ENCODE measurements around the gene YJEFN3.

Gene YJEFN3

GRCh38 chr19:19505669-19506326 is 22.9 kb upstream of the YJEFN3 start:
- no peaks in the 10 kb centered on the region for H3K4me1 Mint-ChIP-seq
- H3K9me3 Mint-ChIP-seq = no peaks in the 10 kb centered on the region
- peaks cover 34% of the 10 kb centered on the region for H3K36me3 Mint-ChIP-seq (ENCODE audit: low read depth)
- no peak for DNase-seq
- ATAC-seq = no peak
- no peaks in the 10 kb centered on the region for H3K27me3 Mint-ChIP-seq
- no peak overlapping the region for H3K4me3 Mint-ChIP-seq
- H3K27ac Mint-ChIP-seq = no peak overlapping the region

GRCh38 chr19:19506592-19506991 is 22.1 kb upstream of the YJEFN3 start:
- Mint-ChIP-seq H3K4me1 (no peaks in the 10 kb centered on the region), H3K27ac (no peak overlapping the region), H3K27me3 (no peaks in the 10 kb centered on the region), H3K36me3 (ENCODE audit: low read depth) (peaks cover 30% of the 10 kb centered on the region), H3K4me3 (no peak overlapping the region), H3K9me3 (no peaks in the 10 kb centered on the region)
- ATAC-seq (no peak), DNase-seq (no peak)

- ATAC-seq = no peak
- DNase-seq = no peak
- no peak overlapping the region for H3K27ac Mint-ChIP-seq
- no peaks in the 10 kb centered on the region for H3K9me3 Mint-ChIP-seq
- no peak overlapping the region for H3K4me3 Mint-ChIP-seq
- peaks cover 23% of the 10 kb centered on the region for H3K36me3 Mint-ChIP-seq (ENCODE audit: low read depth)
- no peaks in the 10 kb centered on the region for H3K27me3 Mint-ChIP-seq
- no peaks in the 10 kb centered on the region for H3K4me1 Mint-ChIP-seq
Observed at GRCh38 chr19:19507354-19507753, 21.4 kb upstream of the YJEFN3 start.

GRCh38 chr19:19508217-19508616 is 20.5 kb upstream of the YJEFN3 start:
- Mint-ChIP-seq H3K27ac (no peak overlapping the region), H3K9me3 (no peaks in the 10 kb centered on the region), H3K4me1 (no peaks in the 10 kb centered on the region), H3K27me3 (no peaks in the 10 kb centered on the region), H3K4me3 (no peak overlapping the region), H3K36me3 (ENCODE audit: low read depth) (peaks cover 19% of the 10 kb centered on the region)
- DNase-seq = no peak
- no peak for ATAC-seq

- no peak overlapping the region for H3K27ac Mint-ChIP-seq
- H3K4me3 Mint-ChIP-seq = no peak overlapping the region
- peaks cover 11% of the 10 kb centered on the region for H3K36me3 Mint-ChIP-seq (ENCODE audit: low read depth)
- ATAC-seq (no peak), DNase-seq (no peak)
- no peaks in the 10 kb centered on the region for H3K27me3 Mint-ChIP-seq
- H3K4me1 Mint-ChIP-seq = peaks cover 1% of the 10 kb centered on the region
- H3K9me3 Mint-ChIP-seq = no peaks in the 10 kb centered on the region
Observed at GRCh38 chr19:19510432-19510831, 18.3 kb upstream of the YJEFN3 start.

GRCh38 chr19:19513682-19514081 is 15.0 kb upstream of the YJEFN3 start:
- Mint-ChIP-seq H3K4me3 (no peak overlapping the region), H3K36me3 (ENCODE audit: low read depth) (peaks cover 5% of the 10 kb centered on the region), H3K4me1 (peaks cover 22% of the 10 kb centered on the region), H3K9me3 (no peaks in the 10 kb centered on the region), H3K27ac (no peak overlapping the region), H3K27me3 (no peaks in the 10 kb centered on the region)
- no peak for ATAC-seq
- no peak for DNase-seq

- Mint-ChIP-seq H3K4me1 (peaks cover 24% of the 10 kb centered on the region), H3K27ac (no peak overlapping the region), H3K9me3 (no peaks in the 10 kb centered on the region), H3K27me3 (no peaks in the 10 kb centered on the region), H3K4me3 (peak overlapping the region; percentile 46), H3K36me3 (ENCODE audit: low read depth) (peaks cover 7% of the 10 kb centered on the region)
- ATAC-seq (no peak), DNase-seq (peak; percentile 31)
Observed at GRCh38 chr19:19514215-19514657, 14.5 kb upstream of the YJEFN3 start.

- Mint-ChIP-seq H3K4me1 (peaks cover 27% of the 10 kb centered on the region), H3K36me3 (ENCODE audit: low read depth) (peaks cover 13% of the 10 kb centered on the region), H3K27ac (peak within 1 kb of the TSS; percentile 92), H3K27me3 (no peaks in the 10 kb centered on the region), H3K4me3 (peak within 1 kb of the TSS; percentile 92), H3K9me3 (no peaks in the 10 kb centered on the region)
- no peak for ATAC-seq
- no peak for DNase-seq
Observed at GRCh38 chr19:19514881-19515641, 13.7 kb upstream of the YJEFN3 start, which contains the start of gene TSSK6. Gene TSSK6, minus strand, starts transcription at chr19:19515548. Its CDS starts 121 bp downstream, at chr19:19515427.

GRCh38 chr19:19515642-19516519 is 12.8 kb upstream of the YJEFN3 start, which contains the start of gene NDUFA13:
Gene NDUFA13, plus strand, starts transcription at chr19:19516225. Its CDS starts 14 bp downstream, at chr19:19516239.
- Mint-ChIP-seq H3K4me3 (peak within 1 kb of the TSS; percentile 92), H3K9me3 (no peaks in the 10 kb centered on the region), H3K36me3 (ENCODE audit: low read depth) (peaks cover 20% of the 10 kb centered on the region), H3K27me3 (no peaks in the 10 kb centered on the region), H3K4me1 (peaks cover 33% of the 10 kb centered on the region), H3K27ac (peak within 1 kb of the TSS; percentile 92)
- ATAC-seq (peak; percentile 92), DNase-seq (peak; percentile 95)

GRCh38 chr19:19517235-19517619 is 11.5 kb upstream of the YJEFN3 start:
- Mint-ChIP-seq H3K27ac (peak overlapping the region; percentile 92), H3K9me3 (no peaks in the 10 kb centered on the region), H3K4me3 (peak overlapping the region; percentile 92), H3K36me3 (ENCODE audit: low read depth) (peaks cover 22% of the 10 kb centered on the region), H3K27me3 (no peaks in the 10 kb centered on the region), H3K4me1 (peaks cover 37% of the 10 kb centered on the region)
- ATAC-seq = no peak
- DNase-seq = no peak

GRCh38 chr19:19520989-19521388 is 7.7 kb upstream of the YJEFN3 start:
- Mint-ChIP-seq H3K36me3 (ENCODE audit: low read depth) (peaks cover 27% of the 10 kb centered on the region), H3K9me3 (no peaks in the 10 kb centered on the region), H3K4me1 (peaks cover 41% of the 10 kb centered on the region), H3K27me3 (no peaks in the 10 kb centered on the region), H3K27ac (no peak overlapping the region), H3K4me3 (no peak overlapping the region)
- DNase-seq (no peak), ATAC-seq (no peak)

GRCh38 chr19:19523177-19523576 is 5.5 kb upstream of the YJEFN3 start:
- DNase-seq = no peak
- Mint-ChIP-seq H3K36me3 (ENCODE audit: low read depth) (peaks cover 25% of the 10 kb centered on the region), H3K4me3 (no peak overlapping the region), H3K27ac (no peak overlapping the region), H3K9me3 (no peaks in the 10 kb centered on the region), H3K4me1 (peaks cover 28% of the 10 kb centered on the region), H3K27me3 (no peaks in the 10 kb centered on the region)
- ATAC-seq = no peak

GRCh38 chr19:19524053-19524452 is 4.7 kb upstream of the YJEFN3 start:
- DNase-seq (no peak), ATAC-seq (no peak)
- Mint-ChIP-seq H3K27me3 (no peaks in the 10 kb centered on the region), H3K4me1 (peaks cover 25% of the 10 kb centered on the region), H3K27ac (no peak overlapping the region), H3K4me3 (no peak overlapping the region), H3K36me3 (ENCODE audit: low read depth) (peaks cover 25% of the 10 kb centered on the region), H3K9me3 (no peaks in the 10 kb centered on the region)

GRCh38 chr19:19525611-19526380 is 2.9 kb upstream of the YJEFN3 start:
- peaks cover 15% of the 10 kb centered on the region for H3K4me1 Mint-ChIP-seq
- no peaks in the 10 kb centered on the region for H3K9me3 Mint-ChIP-seq
- peak; percentile 5 for ATAC-seq
- H3K27ac Mint-ChIP-seq = no peak overlapping the region
- no peaks in the 10 kb centered on the region for H3K27me3 Mint-ChIP-seq
- no peak overlapping the region for H3K4me3 Mint-ChIP-seq
- H3K36me3 Mint-ChIP-seq (ENCODE audit: low read depth) = peaks cover 14% of the 10 kb centered on the region
- no peak for DNase-seq
